HG03378 (cell line): ENCODE results near the gene ZC3HAV1.
"Not testable (repeated sequence)": the region's sequence is repeated elsewhere in the genome, so short reads cannot be mapped to it uniquely, and the experiment has no call there.

Experiments used
- ATAC-seq: cut with Tn5 transposase; IDR thresholded peaks from one replicate; pipeline ENCODE4 v1.9.1; 2021; ENCODE audit warnings: mild to moderate bottlenecking, moderate library complexity; ENCODE audit not compliant: unreplicated experiment

Gene ZC3HAV1

GRCh38 chr7:139109188-139109982, at the start of gene ZC3HAV1:
Gene ZC3HAV1 (minus strand): TSS chr7:139109720. CDS start chr7:139109331, 389 bp downstream.
- peak; percentile 67 for ATAC-seq

- no peak for ATAC-seq
Observed at GRCh38 chr7:139153832-139154231, 44.3 kb upstream of the ZC3HAV1 start.

GRCh38 chr7:139152149-139152548, 42.6 kb upstream of the ZC3HAV1 start:
- no peak for ATAC-seq

- ATAC-seq = no peak
Observed at GRCh38 chr7:139139150-139139549, 29.6 kb upstream of the ZC3HAV1 start.

- ATAC-seq = peak; percentile 95
Observed at GRCh38 chr7:139133335-139134139, 24.0 kb upstream of the ZC3HAV1 start.

- ATAC-seq = no peak
Observed at GRCh38 chr7:139132887-139133286, 23.4 kb upstream of the ZC3HAV1 start.

- no peak for ATAC-seq
Observed at GRCh38 chr7:139131601-139132041, 22.1 kb upstream of the ZC3HAV1 start.

GRCh38 chr7:139129814-139130213, 20.3 kb upstream of the ZC3HAV1 start:
- not testable (repeated sequence) for ATAC-seq

GRCh38 chr7:139127648-139128047, 18.1 kb upstream of the ZC3HAV1 start:
- ATAC-seq = no peak

- no peak for ATAC-seq
Observed at GRCh38 chr7:139125657-139126056, 16.1 kb upstream of the ZC3HAV1 start.

GRCh38 chr7:139124995-139125394, 15.5 kb upstream of the ZC3HAV1 start:
- not testable (repeated sequence) for ATAC-seq

GRCh38 chr7:139124084-139124914, 14.8 kb upstream of the ZC3HAV1 start:
- ATAC-seq = peak; percentile 86

GRCh38 chr7:139119486-139119849, 9.9 kb upstream of the ZC3HAV1 start:
- ATAC-seq = no peak

- ATAC-seq = peak; percentile 79
Observed at GRCh38 chr7:139118805-139119485, 9.4 kb upstream of the ZC3HAV1 start.

GRCh38 chr7:139118234-139118804, 8.8 kb upstream of the ZC3HAV1 start:
- ATAC-seq = peak; percentile 85

GRCh38 chr7:139117599-139118233, 8.2 kb upstream of the ZC3HAV1 start:
- ATAC-seq = no peak

- no peak for ATAC-seq
Observed at GRCh38 chr7:139116999-139117398, 7.5 kb upstream of the ZC3HAV1 start.

- ATAC-seq = no peak
Observed at GRCh38 chr7:139115104-139115503, 5.6 kb upstream of the ZC3HAV1 start.

GRCh38 chr7:139114585-139114984, 5.1 kb upstream of the ZC3HAV1 start:
- no peak for ATAC-seq

- no peak for ATAC-seq
Observed at GRCh38 chr7:139114018-139114417, 4.5 kb upstream of the ZC3HAV1 start.
